Urothelium cell line (cell line): ENCODE data around the gene MLLT3.
A peak's percentile ranks its signal among the peaks of the same experiment; 100 is the strongest.

ENCODE experiments used
- DNase-seq: peaks from one replicate; pipeline ENCODE4 v3.0.0; 2011; ENCODE audit warnings: low spot score, mixed read lengths
- FAIRE-seq: peaks from 2 replicates; lab custom pipeline; 2011; peaks lifted over from hg19 to GRCh38; lab: Jason Lieb, UNC

MLLT3 gene

DNA sequence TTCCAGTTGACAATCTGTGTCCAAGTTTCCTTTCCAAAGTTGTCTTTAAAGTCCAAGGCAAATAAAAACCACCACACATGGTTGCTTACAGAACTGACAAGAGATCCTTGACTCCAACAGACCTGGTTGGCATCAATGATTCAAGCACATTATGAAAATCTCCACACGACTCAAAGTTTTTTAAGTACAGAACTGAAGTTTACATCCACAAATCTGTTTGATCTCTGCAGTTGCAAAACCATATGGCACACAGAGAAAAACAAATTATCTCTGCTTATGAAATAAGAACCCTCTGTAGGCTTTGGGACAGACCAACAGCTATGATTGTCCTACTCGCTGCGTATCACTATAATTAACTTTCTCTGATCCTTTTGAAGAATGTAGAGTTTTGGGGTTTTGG lies 60.8 kb downstream of the MLLT3 start:
- FAIRE-seq (no peak), DNase-seq (no peak)

DNA sequence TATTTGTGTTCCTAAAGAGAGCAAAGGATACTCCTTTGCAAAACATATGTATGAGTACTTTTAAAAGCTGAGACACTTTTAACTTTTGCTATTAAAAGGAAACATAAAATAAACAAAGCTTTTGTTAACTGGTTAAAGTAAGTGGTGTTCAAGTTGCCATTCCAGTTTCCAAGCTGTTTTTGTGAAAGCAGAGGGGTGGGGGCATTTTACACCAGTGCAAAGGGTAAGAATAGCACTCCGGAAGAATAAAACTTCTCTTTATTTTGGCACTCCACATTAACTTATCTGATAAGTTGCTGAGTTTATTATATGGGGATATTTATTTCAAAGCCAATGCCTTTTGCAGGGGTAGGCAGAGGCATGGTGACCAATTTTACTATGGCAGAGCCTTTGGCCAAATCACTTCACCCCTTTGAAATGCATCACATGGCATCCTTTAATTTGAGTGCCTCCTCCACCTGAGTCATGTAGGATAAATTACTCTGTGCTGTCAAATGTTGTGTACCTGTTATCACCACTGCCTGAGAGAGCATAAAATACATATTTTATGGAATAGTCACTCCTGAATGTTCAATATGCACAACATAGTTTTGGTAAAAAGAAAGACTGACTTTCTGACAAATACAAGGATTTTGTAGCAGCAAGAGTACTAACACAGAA lies 62.9 kb downstream of the MLLT3 start:
- FAIRE-seq (no peak), DNase-seq (no peak)

GRCh38 chr9:20558566-20559016 lies 63.7 kb downstream of the MLLT3 start:
- FAIRE-seq: no peak
- DNase-seq: peak; percentile 25

GRCh38 chr9:20557890-20558565 lies 64.3 kb downstream of the MLLT3 start:
- DNase-seq (no peak), FAIRE-seq (no peak)

- no peak for FAIRE-seq
- no peak for DNase-seq
These were observed 65.0 kb downstream of the MLLT3 start for GRCh38 chr9:20557285-20557684.

DNA sequence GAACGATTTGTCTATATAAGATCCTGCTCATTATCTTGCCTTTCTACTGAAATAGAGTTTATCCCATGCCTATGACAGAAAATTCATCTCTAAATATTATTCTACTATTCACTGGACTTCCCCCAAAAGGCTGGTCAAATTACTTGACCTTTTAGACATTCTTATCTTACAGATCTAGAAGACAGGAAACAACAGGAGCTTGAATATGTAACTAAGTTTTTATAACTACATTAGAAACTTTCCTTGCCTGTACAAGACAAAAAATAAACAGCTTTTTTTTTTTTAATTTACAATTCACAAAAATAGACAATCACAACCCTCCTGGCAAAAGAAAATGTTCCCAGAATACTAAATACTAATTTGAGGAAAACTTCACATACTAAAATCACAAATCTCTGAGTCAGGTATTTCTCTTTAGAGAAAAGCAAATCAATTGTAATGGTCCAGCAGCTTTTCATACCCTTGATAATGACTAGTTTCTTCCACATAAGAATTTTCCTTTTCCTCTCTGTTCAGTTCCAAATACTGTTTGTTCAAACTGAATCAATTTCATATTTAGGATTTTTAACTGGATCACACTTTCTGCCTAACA lies 68.6 kb downstream of the MLLT3 start:
- DNase-seq (no peak), FAIRE-seq (no peak)

DNA sequence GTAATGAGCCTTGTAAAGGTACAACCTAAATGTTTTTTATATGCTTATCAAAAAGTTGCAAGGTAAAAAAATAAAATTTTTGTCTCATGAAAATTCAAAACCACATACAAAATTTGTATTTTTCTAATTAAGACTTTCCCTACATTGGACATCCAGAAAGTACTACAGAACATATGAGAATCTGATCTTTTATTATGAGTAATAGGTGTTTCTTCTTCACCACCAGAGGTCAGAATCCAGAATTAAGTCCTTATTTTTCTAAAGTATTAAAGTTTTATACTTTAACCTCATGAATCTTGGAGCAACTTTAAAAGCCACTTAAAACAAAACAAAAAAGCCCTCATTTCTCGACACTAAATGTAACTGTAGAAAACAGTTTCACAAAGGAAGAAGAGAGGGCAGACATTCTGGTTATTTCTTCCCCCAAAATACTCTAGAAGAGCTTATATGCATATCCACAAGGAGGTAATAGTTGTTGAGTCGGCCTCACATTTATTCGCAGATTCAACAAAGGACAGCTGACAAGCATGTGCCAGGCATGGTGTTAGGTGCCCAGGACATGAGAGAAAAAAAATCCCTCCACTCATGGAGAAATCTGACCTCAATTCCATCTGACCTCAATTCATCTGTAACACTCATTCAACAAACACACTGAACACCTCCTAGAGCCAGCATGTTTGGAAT lies 69.3 kb downstream of the MLLT3 start:
- no peak for FAIRE-seq
- DNase-seq: no peak

DNA sequence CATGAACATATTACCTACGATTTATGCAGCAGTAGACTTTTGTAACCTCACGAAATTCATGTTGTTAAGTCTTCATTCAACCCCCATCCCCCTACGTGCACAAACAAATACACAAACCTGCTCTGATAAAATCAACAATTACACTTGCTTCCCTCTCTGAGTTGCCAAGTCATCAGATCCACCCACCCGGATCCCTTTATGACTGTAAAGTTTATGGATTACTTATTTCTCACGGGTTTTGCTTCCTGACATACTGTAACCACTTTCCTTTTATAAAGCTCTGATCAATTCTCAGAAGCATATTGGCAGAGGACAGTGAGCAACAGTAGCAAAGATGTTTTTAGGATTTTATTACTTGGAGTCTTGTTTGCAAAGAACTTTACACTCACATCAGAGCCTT lies 70.5 kb downstream of the MLLT3 start:
- DNase-seq (no peak), FAIRE-seq (no peak)

GRCh38 chr9:20551236-20551635 lies 71.1 kb downstream of the MLLT3 start:
- no peak for DNase-seq

DNA sequence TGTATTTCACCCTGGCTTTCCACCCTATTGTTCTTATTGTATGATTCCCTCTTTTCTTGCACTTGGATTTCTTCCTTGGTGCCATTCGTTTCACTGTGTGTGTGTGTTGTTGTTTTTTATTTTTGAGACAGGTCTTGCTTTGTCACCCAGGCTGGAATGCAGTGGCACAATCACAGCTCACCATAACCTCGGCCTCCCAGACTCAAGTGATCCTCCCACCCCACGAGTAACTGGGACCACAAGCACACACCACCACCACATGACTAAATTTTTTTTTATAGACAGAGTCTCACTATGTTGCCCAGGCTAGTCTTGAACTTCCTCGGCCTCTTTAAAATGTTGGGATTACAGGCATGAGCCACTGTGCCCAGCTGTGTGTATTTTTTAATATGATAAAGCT lies 72.0 kb downstream of the MLLT3 start:
- DNase-seq (no peak), FAIRE-seq (no peak)

More at GRCh38 chr9:20551236-20551635, 71.1 kb downstream of the MLLT3 start:
- FAIRE-seq: no peak

DNA sequence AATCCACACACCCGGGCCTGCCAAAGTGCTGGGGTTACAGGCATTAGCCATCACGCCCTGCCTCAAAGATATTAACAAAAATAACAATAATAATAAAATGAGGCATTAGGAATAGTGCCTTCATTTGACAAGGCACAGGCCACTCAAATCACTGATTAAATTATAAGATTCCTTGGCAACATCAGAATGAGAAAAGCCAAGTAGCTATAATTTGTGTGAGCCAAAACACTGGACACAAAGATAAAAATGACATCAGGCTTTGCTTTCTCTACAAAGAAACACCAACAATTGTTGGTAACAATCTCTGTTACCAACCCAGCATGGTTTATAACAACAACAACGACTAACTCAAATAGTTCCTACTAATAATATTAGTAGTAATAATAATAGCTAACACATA lies 73.2 kb downstream of the MLLT3 start:
- no peak for DNase-seq
- FAIRE-seq: no peak

GRCh38 chr9:20545023-20545622 lies 77.2 kb downstream of the MLLT3 start:
- FAIRE-seq (no peak), DNase-seq (no peak)

DNA sequence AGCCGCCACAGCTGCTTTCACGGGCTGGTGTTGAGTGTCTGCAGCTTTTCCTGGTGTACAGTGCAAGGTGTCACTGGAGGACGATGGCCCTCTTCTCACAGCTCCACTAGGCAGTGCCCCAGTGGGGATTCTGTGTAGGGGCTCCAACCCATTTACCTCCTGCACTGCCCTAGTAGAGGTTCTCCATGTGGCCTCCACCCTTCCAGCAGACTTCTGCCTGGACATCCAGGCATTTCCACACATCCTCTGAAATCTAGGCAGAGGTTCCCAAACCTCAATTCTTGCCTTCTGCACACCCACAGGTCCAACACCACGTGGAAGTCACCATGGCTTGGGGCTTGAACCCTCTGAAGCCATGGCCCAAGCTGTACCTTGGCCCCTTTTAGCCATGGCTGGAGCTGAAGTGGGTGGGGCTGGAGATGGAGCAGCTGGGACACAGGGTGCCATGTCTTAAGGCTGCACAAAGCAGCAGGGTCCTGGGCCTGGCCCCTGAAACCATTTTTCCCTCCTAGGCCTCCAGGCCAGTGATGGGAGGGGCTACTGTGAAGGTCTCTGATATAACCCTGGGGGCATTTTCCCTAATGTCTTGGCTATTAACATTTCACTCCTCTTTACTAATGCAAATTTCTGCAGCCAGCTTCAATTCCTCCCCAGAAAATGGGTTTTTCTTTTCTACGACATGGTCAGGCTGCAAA lies 82.0 kb downstream of the MLLT3 start:
- DNase-seq: no peak
- no peak for FAIRE-seq

DNA sequence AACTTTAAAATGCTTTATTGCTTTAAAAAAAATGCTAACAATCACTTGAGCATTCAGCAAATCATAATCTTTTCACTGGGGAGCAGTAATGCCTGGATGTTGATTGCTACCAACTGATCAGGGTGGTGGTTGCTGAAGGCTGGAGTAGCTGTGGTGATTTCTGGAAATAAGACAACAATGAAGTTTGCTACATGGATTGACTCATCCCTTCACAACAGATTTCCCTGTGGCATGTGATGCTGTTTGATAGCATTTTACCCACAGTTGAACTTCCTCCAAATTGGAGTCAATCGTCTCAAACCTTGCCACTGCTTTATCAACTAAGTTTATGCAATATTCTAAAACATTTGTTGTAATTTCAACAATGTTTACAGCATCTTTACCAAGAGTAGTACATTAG lies 83.3 kb downstream of the MLLT3 start:
- DNase-seq: no peak
- FAIRE-seq: no peak

- DNase-seq (no peak), FAIRE-seq (no peak)
These were observed 84.2 kb downstream of the MLLT3 start for GRCh38 chr9:20538092-20538491.

GRCh38 chr9:20537294-20537693 lies 85.0 kb downstream of the MLLT3 start:
- FAIRE-seq (no peak), DNase-seq (no peak)

DNA sequence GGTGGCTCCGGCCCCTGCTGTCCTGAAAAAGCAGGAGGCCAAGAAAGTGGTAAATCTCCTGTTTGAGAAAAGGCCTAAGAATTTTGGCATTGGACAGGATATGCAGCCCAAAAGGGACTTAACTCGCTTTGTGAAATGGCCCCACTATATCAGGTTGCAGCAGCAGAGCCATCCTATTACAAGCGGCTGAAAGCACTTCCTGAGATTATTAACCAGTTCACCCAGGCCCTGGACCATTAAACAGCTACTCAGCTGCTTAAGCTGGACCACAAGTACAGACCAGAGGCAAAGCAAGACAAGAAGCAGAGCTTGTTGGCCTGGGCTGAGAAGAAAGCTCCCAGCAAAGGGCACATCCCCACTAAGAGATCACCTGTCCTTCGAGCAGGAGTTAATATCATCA lies 89.7 kb downstream of the MLLT3 start:
- FAIRE-seq (no peak), DNase-seq (no peak)

DNA sequence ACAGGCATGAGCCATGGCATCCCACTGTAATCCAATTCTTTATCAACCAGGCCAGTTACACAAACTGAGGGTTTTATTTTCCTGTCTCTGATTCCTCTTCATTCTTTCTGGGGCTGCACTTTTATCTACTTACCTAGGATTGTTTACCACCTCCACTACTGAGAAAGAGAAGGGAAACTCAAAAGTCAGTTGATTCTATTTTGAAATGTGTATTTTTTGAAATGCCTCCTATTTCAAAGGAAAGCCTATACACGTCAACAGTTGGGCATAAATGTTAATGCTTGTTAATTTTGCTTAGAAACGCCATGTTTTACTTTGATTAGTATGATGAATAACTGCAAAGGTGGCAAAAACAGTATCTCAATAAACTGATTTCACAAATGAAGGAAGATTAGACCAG lies 92.5 kb downstream of the MLLT3 start:
- no peak for DNase-seq
- no peak for FAIRE-seq

DNA sequence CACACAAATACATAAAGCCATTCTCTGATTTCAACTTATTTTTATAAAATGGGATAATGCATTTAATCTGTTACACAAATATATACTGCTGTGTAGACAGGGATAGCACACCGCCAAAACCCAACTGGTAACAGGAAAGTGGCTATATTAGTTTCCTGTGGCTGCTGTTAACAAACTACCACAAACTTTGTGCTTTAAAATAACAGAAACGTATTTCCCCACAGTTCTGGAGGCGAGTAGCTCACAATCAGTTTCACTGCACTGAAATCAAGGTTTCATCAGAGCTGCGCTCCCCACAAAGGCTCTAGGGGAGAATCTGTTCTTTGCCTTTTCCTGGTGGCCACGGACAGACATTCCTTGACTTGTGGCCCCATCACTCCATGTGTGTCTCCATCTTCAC lies 94.0 kb downstream of the MLLT3 start:
- FAIRE-seq (no peak), DNase-seq (no peak)

GRCh38 chr9:20526500-20527319 lies 95.6 kb downstream of the MLLT3 start:
- FAIRE-seq: no peak
- no peak for DNase-seq
